A549 (cell line): ENCODE data around the gene HOXC13.

Experiments
- HMGXB4 ChIP-seq: fragments of 250-450 bp; sonication (Bioruptor Pico); IDR thresholded peaks from 2 replicates; pipeline ENCODE4 v1.5.0; 2021; ENCODE audit warnings: mild to moderate bottlenecking, moderate library complexity, borderline replicate concordance
- POLR2A ChIP-seq: IDR thresholded peaks from 2 replicates; pipeline ENCODE4 v1.6.1; 2012; ENCODE audit warnings: mild to moderate bottlenecking, low read length
- REST ChIP-seq: fragments of 200-600 bp; sonication (generic); IDR thresholded peaks from 2 replicates; pipeline ENCODE4 v1.6.1; 2016; ENCODE audit warnings: antibody characterized with exemption, mild to moderate bottlenecking, moderate library complexity

- TF ChIP-seq REST, result no peak
- TF ChIP-seq HMGXB4 (CRISPR knock-in tag), result no peak
- TF ChIP-seq POLR2A, result no peak
Observed at GRCh38 chr12:53975479-53976152, 37.0 kb downstream of the HOXC13 start.
